ENCODE data around the gene ATM. TPM values are rescaled to one million over a fixed set of nuclear protein-coding genes. Genes with fewer than 3 reads are reported as not detected.

ATM gene
- total RNA-seq, 3 donors from 2014 or later, result 30.5 to 56.8 (median 36.4) TPM

GRCh38 chr11:108204929-108205499 is 17.9 kb upstream of the ATM start:
- TF ChIP-seq, protein P1, sequence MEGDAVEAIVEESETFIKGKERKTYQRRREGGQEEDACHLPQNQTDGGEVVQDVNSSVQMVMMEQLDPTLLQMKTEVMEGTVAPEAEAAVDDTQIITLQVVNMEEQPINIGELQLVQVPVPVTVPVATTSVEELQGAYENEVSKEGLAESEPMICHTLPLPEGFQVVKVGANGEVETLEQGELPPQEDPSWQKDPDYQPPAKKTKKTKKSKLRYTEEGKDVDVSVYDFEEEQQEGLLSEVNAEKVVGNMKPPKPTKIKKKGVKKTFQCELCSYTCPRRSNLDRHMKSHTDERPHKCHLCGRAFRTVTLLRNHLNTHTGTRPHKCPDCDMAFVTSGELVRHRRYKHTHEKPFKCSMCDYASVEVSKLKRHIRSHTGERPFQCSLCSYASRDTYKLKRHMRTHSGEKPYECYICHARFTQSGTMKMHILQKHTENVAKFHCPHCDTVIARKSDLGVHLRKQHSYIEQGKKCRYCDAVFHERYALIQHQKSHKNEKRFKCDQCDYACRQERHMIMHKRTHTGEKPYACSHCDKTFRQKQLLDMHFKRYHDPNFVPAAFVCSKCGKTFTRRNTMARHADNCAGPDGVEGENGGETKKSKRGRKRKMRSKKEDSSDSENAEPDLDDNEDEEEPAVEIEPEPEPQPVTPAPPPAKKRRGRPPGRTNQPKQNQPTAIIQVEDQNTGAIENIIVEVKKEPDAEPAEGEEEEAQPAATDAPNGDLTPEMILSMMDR (IDR thresholded peaks at IDR 0.05), result no peak
- intact Hi-C loops (cut with DNase I, micrococcal nuclease), result no loop called here
- Histone ChIP-seq H3K36me3 (ENCODE audit: low read depth) (no peaks in the 10 kb centered on the region), H3K4me3 (no peak overlapping the region), H3K4me1 (ENCODE audit: low read depth) (no peaks in the 10 kb centered on the region), H3K9me3 (peaks cover 16% of the 10 kb centered on the region)
- ATAC-seq (no peak), DNase-seq (no peak)

- DNase-seq (no peak), ATAC-seq (no peak)
- H3K36me3 ChIP-seq (ENCODE audit: low read depth), result no peaks in the 10 kb centered on the region
- peaks cover 16% of the 10 kb centered on the region for H3K9me3 ChIP-seq
- H3K4me1 ChIP-seq (ENCODE audit: low read depth), result no peaks in the 10 kb centered on the region
- intact Hi-C loops (cut with DNase I, micrococcal nuclease), result no loop called here
- H3K4me3 ChIP-seq, result no peak overlapping the region
- TF ChIP-seq, protein P1 (IDR thresholded peaks at IDR 0.05), result no peak
These were observed 16.7 kb upstream of the ATM start for GRCh38 chr11:108206171-108206570.

- DNase-seq (no peak), ATAC-seq (no peak)
- intact Hi-C loops (cut with DNase I, micrococcal nuclease), result no loop called here
- no peak overlapping the region for H3K4me3 ChIP-seq
- H3K9me3 ChIP-seq, result peaks cover 16% of the 10 kb centered on the region
- no peaks in the 10 kb centered on the region for H3K36me3 ChIP-seq (ENCODE audit: low read depth)
- H3K4me1 ChIP-seq (ENCODE audit: low read depth), result no peaks in the 10 kb centered on the region
- TF ChIP-seq, protein P1 (IDR thresholded peaks at IDR 0.05), result no peak
These were observed 15.7 kb upstream of the ATM start for GRCh38 chr11:108206969-108207682.

DNA sequence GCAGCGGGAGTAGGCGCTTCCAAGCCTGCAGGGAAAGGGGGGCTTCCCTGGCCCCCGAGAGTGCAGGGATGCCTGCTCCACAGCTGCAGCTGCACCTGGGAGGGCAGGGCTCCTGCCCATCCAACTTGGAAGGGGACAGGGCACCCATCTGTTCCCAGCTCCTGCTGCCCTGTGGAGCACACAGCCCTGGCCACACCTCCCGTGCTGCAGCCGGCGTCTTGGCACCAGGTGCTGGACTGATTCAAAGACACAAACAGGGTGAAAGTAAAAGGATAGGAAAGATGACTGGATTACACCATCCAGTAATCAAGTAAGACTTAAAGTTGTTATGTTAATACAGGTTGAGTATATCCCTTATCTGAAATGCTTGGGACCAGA is 15.2 kb upstream of the ATM start:
- no peak for ATAC-seq
- no peaks in the 10 kb centered on the region for H3K36me3 ChIP-seq (ENCODE audit: low read depth)
- peaks cover 16% of the 10 kb centered on the region for H3K9me3 ChIP-seq
- intact Hi-C loops (cut with DNase I, micrococcal nuclease), result no loop called here
- H3K4me3 ChIP-seq, result no peak overlapping the region
- no peak for DNase-seq
- TF ChIP-seq, protein P1 (IDR thresholded peaks at IDR 0.05), result no peak
- no peaks in the 10 kb centered on the region for H3K4me1 ChIP-seq (ENCODE audit: low read depth)

DNA sequence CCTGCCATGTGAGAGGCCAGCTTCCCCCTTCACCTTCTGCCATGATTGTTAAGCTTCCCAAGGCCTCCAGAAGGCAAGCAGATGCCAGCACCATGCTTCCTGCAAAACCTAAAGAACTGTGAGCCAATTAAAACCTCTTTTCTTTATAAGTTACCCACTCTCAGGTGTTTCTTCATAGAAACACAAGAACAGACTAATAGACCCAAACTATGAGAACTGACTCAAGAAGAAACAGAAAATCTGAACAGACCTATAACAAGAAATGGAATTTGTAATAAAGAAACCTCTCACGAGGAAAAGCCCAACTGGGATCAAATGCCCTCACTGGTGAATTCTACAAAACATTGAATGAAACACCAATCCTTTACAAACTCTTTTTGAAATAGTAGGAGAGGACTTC is 12.4 kb upstream of the ATM start:
- TF ChIP-seq, protein P1 (IDR thresholded peaks at IDR 0.05), result no peak
- Histone ChIP-seq H3K36me3 (ENCODE audit: low read depth) (no peaks in the 10 kb centered on the region), H3K4me1 (ENCODE audit: low read depth) (no peaks in the 10 kb centered on the region), H3K4me3 (no peak overlapping the region), H3K9me3 (peaks cover 9% of the 10 kb centered on the region)
- intact Hi-C loops (cut with DNase I, micrococcal nuclease), result no loop called here
- ATAC-seq, result no peak
- no peak for DNase-seq

Measured in mucosa of descending colon (tissue), 3 donors.